Brain microvascular endothelial cell (primary cell): ENCODE data around the gene VRK2.
A peak's percentile ranks its signal among the peaks of the same experiment; 100 is the strongest.

ENCODE experiments used
- DNase-seq: peaks from one replicate; pipeline ENCODE4 v3.0.0-alpha.2; 2020
- H3K27ac ChIP-seq: fragments of 250-450 bp; sonication (Bioruptor Pico); 2 replicates; pipeline ENCODE4 v1.5.1; 2020; ENCODE audit warnings: mild to moderate bottlenecking, moderate library complexity
- H3K27me3 ChIP-seq: fragments of 250-450 bp; sonication (Bioruptor Pico); replicated peaks from 2 replicates; pipeline ENCODE4 v1.5.1; 2020; ENCODE audit warnings: mild to moderate bottlenecking
- H3K36me3 ChIP-seq: fragments of 250-450 bp; sonication (Bioruptor Pico); replicated peaks from 2 replicates; pipeline ENCODE4 v1.5.1; 2020; ENCODE audit warnings: mild to moderate bottlenecking
- H3K4me3 ChIP-seq: 2 replicates; pipeline ENCODE4 v1.5.1; 2011; ENCODE audit warnings: low read depth, mild to moderate bottlenecking, control low read depth, low read length, moderate library complexity
- in situ Hi-C: cut with HindIII; loops from 2 replicates; pipeline ENCODE4 v1.10.0; 2017; ENCODE audit warnings: low sequenced_read_pairs, low pct_ligation_motif_present
- TF ChIP-seq, protein P1 (sequence below): IDR thresholded peaks from 2 replicates; pipeline ENCODE4 v1.5.1; 2011; ENCODE audit warnings: low read depth, mild to moderate bottlenecking, moderate library complexity, low read length, control low read depth, inconsistent platforms; ENCODE audit errors: missing control alignments

VRK2 gene

DNA sequence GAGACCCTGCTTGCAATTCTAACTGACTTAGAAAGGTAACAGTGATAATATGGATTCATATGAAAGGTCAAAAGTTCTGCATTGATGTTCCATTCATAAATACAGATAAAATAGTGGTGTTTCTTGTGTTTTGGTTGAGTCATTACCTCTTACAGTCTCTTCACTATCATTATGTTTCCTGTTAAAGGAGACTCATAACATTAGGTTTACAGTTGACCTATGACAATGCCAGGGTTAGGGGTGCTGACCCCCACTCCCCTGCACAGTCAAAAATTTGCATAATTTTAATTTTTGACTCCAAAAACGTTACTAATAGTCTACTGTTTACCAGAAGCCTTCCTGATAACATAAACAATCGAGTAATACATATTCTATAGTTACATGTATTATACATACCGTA is 75.4 kb downstream of the VRK2 start:
- no peak for DNase-seq
- in situ Hi-C loops = no loop called here
- H3K27ac ChIP-seq = no peak overlapping the region

DNA sequence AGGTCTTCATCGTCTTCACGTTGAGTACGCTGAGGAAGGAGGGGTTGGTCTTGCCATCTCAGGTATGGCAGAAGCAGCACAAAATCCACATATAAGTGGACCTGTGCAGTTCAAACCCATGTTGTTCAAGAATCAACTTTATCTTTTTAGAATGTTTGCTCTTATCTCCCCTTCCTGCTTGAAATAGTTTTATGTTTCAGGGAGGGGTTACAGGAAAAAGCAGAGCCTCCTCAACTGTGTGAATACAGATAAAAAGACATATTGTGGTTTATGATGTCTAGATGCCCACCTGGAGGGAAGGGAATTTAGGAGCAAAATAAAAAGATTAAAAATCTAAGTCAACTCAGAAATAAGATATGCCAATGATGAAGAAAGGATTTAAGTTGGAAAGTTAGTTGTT is 75.9 kb downstream of the VRK2 start:
- Histone ChIP-seq H3K27me3 (no peaks in the 10 kb centered on the region), H3K27ac (no peak overlapping the region), H3K4me3 (no peak overlapping the region), H3K36me3 (no peaks in the 10 kb centered on the region)
- DNase-seq = no peak
- TF ChIP-seq, protein P1, sequence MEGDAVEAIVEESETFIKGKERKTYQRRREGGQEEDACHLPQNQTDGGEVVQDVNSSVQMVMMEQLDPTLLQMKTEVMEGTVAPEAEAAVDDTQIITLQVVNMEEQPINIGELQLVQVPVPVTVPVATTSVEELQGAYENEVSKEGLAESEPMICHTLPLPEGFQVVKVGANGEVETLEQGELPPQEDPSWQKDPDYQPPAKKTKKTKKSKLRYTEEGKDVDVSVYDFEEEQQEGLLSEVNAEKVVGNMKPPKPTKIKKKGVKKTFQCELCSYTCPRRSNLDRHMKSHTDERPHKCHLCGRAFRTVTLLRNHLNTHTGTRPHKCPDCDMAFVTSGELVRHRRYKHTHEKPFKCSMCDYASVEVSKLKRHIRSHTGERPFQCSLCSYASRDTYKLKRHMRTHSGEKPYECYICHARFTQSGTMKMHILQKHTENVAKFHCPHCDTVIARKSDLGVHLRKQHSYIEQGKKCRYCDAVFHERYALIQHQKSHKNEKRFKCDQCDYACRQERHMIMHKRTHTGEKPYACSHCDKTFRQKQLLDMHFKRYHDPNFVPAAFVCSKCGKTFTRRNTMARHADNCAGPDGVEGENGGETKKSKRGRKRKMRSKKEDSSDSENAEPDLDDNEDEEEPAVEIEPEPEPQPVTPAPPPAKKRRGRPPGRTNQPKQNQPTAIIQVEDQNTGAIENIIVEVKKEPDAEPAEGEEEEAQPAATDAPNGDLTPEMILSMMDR = no peak
- in situ Hi-C loops = no loop called here

More for the DNA sequence above, 75.4 kb downstream of the VRK2 start:
- TF ChIP-seq, protein P1 = no peak
- H3K36me3 ChIP-seq = no peaks in the 10 kb centered on the region
- H3K4me3 ChIP-seq = no peak overlapping the region
- no peaks in the 10 kb centered on the region for H3K27me3 ChIP-seq

DNA sequence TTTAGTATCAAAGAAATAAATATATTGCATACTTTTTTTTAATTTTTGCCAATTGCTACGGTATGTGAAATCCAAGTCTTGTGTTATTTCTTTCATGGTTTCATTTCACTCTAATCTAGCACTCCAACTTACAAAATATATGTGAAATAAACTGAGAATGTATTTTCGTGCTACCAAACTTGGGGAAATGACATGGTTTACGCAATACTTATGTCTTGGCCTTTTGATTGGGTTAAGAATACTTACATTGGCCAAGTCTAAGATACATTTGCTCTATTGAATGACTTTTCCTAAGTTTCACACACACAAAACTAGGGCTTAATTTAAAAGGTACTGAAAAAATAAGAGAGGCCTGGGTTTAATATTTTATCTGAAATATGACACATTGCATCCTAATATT is 80.5 kb downstream of the VRK2 start:
- Histone ChIP-seq H3K27me3 (no peaks in the 10 kb centered on the region), H3K27ac (no peak overlapping the region), H3K36me3 (no peaks in the 10 kb centered on the region), H3K4me3 (no peak overlapping the region)
- no peak for DNase-seq
- TF ChIP-seq, protein P1 = no peak
- in situ Hi-C loops = no loop called here

DNA sequence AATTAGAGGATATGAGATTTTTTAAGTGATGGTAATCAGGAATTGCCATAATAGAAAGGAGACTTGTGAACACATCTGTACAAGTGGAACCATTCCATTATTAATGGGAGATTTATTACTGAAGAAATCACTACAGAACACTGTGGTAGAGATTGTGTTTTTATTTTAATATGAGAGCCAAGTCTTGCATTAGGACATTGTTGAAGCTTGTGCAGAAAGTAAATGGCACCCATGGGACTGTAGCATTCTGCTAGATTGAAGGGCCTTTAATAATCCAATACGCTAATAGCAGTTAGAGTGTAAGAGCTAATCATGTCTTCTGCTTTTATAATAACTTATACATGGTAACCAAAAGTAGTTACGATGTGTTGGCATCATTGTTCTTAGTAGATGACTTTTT is 83.6 kb downstream of the VRK2 start:
- no peak for DNase-seq
- in situ Hi-C loops = no loop called here
- Histone ChIP-seq H3K4me3 (no peak overlapping the region), H3K27ac (no peak overlapping the region), H3K36me3 (no peaks in the 10 kb centered on the region), H3K27me3 (no peaks in the 10 kb centered on the region)
- TF ChIP-seq, protein P1 = no peak

DNA sequence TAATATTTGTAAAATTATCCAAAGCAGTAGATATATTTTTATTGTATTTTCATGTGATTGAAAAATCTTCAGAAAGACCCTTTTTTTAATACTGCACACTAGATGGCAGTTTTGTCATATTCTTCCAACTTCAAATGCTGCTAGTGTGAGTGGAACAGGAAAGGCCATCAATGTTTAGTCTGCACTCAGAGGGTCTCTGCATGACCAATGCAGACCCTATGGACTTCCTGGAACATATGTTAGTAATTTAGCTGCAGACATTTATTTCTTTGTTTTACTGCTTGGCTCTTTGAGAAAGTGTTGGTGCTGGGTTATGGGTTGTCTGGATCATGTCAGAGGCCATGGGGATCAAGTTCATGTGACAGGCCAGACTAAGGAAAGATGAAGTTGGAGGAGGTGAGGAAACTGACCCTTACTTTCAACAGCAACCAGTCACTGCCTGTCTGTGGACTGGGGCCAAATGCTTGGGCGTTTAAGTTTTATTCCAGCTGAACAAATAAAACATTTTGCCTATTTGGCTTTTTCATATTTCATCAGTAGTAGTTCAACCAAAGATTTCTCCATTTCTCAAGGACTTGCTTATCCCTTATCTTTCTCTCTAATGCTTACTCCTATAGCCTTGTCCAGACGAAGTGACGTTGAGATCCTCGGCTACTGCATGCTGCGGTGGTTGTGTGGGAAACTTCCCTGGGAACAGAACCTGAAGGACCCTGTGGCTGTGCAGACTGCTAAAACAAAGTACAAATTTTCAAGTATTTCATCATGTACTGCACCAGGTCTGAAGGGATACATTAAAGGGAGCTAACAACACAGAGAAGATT is 84.8 kb downstream of the VRK2 start:
- TF ChIP-seq, protein P1 = peak; percentile 9

DNA sequence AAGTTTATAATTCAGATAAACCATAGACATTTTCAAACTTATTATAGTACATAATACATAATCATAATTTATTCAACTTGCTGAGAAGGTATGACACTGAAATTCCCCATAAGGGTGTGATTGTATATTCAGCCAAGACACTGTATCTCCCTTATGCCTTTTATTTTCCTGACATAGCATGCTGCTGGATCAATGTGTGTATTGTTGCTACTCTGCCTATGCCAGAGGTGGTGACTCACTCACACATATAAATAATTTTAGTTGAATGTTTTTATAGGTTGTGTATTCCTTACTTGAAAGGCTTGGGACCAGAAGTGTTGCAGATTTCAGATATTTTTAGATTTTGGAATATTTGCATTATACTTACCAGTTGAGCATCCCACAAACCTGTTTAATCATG is 86.8 kb downstream of the VRK2 start:
- H3K36me3 ChIP-seq = no peaks in the 10 kb centered on the region
- no peaks in the 10 kb centered on the region for H3K27me3 ChIP-seq
- no peak overlapping the region for H3K27ac ChIP-seq
- DNase-seq = peak; percentile 18
- no peak overlapping the region for H3K4me3 ChIP-seq
- TF ChIP-seq, protein P1 = no peak
- in situ Hi-C loops = no loop called here

More for the DNA sequence above, 84.8 kb downstream of the VRK2 start:
- Histone ChIP-seq H3K27ac (peak overlapping the region; percentile 77), H3K36me3 (no peaks in the 10 kb centered on the region), H3K4me3 (no peak overlapping the region), H3K27me3 (no peaks in the 10 kb centered on the region)
- in situ Hi-C loops = no loop called here
- DNase-seq = peak; percentile 79
